GM19438 (cell line): ENCODE results near the gene SMYD3.

ENCODE experiments used
- ATAC-seq: cut with Tn5 transposase; IDR thresholded peaks from one replicate; pipeline ENCODE4 v1.9.1; 2021; ENCODE audit warnings: low read depth; ENCODE audit not compliant: unreplicated experiment

SMYD3 gene

GRCh38 chr1:246189126-246189525, 318.0 kb downstream of the SMYD3 start:
- ATAC-seq, result no peak

GRCh38 chr1:246187834-246188372, 319.2 kb downstream of the SMYD3 start:
- no peak for ATAC-seq

GRCh38 chr1:246184503-246184902, 322.6 kb downstream of the SMYD3 start:
- no peak for ATAC-seq

- ATAC-seq, result no peak
Observed at GRCh38 chr1:246182149-246182851, 324.8 kb downstream of the SMYD3 start.

- no peak for ATAC-seq
Observed at GRCh38 chr1:246181241-246181640, 325.8 kb downstream of the SMYD3 start.

- ATAC-seq, result no peak
Observed at GRCh38 chr1:246179401-246179800, 327.7 kb downstream of the SMYD3 start.

GRCh38 chr1:246178717-246179311, 328.3 kb downstream of the SMYD3 start:
- no peak for ATAC-seq

GRCh38 chr1:246176126-246177024, 330.7 kb downstream of the SMYD3 start:
- no peak for ATAC-seq

- ATAC-seq, result peak; percentile 85
Observed at GRCh38 chr1:246170574-246171261, 336.4 kb downstream of the SMYD3 start.

- ATAC-seq, result no peak
Observed at GRCh38 chr1:246169486-246169885, 337.6 kb downstream of the SMYD3 start.

- no peak for ATAC-seq
Observed at GRCh38 chr1:246169019-246169418, 338.1 kb downstream of the SMYD3 start.

GRCh38 chr1:246166841-246167240, 340.2 kb downstream of the SMYD3 start:
- no peak for ATAC-seq

GRCh38 chr1:246165826-246166709, 341.0 kb downstream of the SMYD3 start:
- no peak for ATAC-seq

- no peak for ATAC-seq
Observed at GRCh38 chr1:246164764-246165163, 342.3 kb downstream of the SMYD3 start.

- ATAC-seq, result no peak
Observed at GRCh38 chr1:246162560-246162959, 344.5 kb downstream of the SMYD3 start.

GRCh38 chr1:246161626-246162025, 345.5 kb downstream of the SMYD3 start:
- no peak for ATAC-seq

- no peak for ATAC-seq
Observed at GRCh38 chr1:246160905-246161304, 346.2 kb downstream of the SMYD3 start.

GRCh38 chr1:246160374-246160773, 346.7 kb downstream of the SMYD3 start:
- no peak for ATAC-seq
